Esophagus (tissue), 2 donors: Measurements from ENCODE around the gene TMEM108. TPM values are rescaled to one million over a fixed set of nuclear protein-coding genes. Genes with fewer than 3 reads are reported as not detected.

Experiments
- H3K27ac ChIP-seq, 2 donors: one replicate each; pipeline ENCODE4 v1.5.1; 2013; ENCODE audit warnings: low read depth in 2 of 2, mild to moderate bottlenecking in 2 of 2, inconsistent platforms in 1 of 2, low read length in 1 of 2, moderate library complexity in 1 of 2
- H3K27me3 ChIP-seq, 2 donors: one replicate each; pipeline ENCODE4 v1.6.1; 2013; ENCODE audit warnings: low read length in 2 of 2, control low read depth in 1 of 2, mild to moderate bottlenecking in 1 of 2; ENCODE audit not compliant: insufficient read depth in 2 of 2, control insufficient read depth in 1 of 2
- H3K36me3 ChIP-seq, 2 donors: one replicate each; pipeline ENCODE4 v1.6.1; 2013; ENCODE audit warnings: low read length in 1 of 2; ENCODE audit not compliant: control insufficient read depth in 2 of 2, insufficient read depth in 2 of 2
- H3K4me1 ChIP-seq, 2 donors: one replicate each; pipeline ENCODE4 v1.6.1; 2013; ENCODE audit warnings: low read length in 1 of 2; ENCODE audit not compliant: control insufficient read depth in 2 of 2, insufficient read depth in 2 of 2
- H3K4me3 ChIP-seq, 2 donors: one replicate each; pipeline ENCODE4 v1.5.1; 2013; ENCODE audit warnings: low read length in 2 of 2, mild to moderate bottlenecking in 2 of 2, low read depth in 1 of 2, moderate library complexity in 1 of 2
- H3K9me3 ChIP-seq, 2 donors: one replicate each; pipeline ENCODE4 v1.6.1; 2013; ENCODE audit warnings: mild to moderate bottlenecking in 2 of 2, low read depth in 1 of 2, low read length in 1 of 2, moderate library complexity in 1 of 2; ENCODE audit not compliant: control insufficient read depth in 2 of 2, insufficient read depth in 1 of 2
- WGBS, 2 donors: extraction: QIAGEN DNeasy Blood & Tissue Kit; methylation state at CpG; one replicate each; pipeline ENCODE4 v1.1.7; 2013; 5-methylcytosine and 5-hydroxymethylcytosine counted together
- polyA plus RNA-seq, 2 donors: library from polyadenylated mRNA; stranded (reverse); fragments of 200-250 nt; gene quantifications; one replicate each; pipeline ENCODE4 v1.2.3, GENCODE V29; 2013
- donor health status: healthy with polysubstance abuse.
- donor health status: Bipolar disorder and iron deficiency.

The TMEM108 gene
- polyA plus RNA-seq, 2 donors, result 0.41 to 2.7 TPM

DNA sequence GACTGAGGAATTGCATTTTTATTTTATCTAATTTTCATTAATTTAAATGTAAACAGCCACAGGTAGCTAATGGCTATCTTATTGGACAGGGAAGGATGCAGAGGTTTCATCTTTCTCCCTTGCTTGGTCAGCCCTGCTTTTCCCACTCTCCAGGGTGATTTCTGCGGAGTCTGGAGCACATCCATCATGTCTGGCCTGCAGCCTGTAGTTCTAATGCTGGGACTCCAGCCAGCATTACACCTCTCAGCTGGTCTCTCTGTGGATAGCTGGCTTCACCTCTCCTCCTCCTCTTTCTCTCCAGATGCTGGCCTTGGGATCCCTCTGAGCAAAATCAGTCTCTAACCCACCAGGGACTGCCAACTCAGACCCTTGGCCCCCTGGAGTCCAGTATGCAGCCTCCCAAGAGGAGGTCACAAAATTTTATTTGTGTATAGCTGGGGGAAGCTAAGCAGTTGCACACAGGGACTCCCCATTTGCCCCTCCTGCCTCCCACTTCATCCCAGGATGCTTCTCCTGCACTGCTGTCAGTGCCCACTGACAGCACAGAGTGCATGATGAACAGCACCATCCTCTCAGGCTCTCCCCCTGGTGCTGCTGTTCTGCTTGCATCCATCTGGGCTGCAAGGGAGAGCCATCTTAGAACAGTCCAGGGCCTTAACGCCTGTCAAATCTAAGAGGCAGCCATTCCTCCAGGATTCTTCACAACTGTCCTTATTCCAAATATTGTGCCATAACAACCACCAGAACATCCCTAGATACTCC is 363.4 kb downstream of the TMEM108 start:
- H3K27me3 ChIP-seq, result no peaks in the 10 kb centered on the region
- no peaks in the 10 kb centered on the region for H3K9me3 ChIP-seq
- H3K27ac ChIP-seq, result no peak overlapping the region
- no peak overlapping the region for H3K4me3 ChIP-seq
- WGBS, 2 donors, result 51 to 52% methylated on average over 2 of the region's 2 CpGs
- no peaks in the 10 kb centered on the region for H3K36me3 ChIP-seq
- H3K4me1 ChIP-seq, result no peaks in the 10 kb centered on the region

DNA sequence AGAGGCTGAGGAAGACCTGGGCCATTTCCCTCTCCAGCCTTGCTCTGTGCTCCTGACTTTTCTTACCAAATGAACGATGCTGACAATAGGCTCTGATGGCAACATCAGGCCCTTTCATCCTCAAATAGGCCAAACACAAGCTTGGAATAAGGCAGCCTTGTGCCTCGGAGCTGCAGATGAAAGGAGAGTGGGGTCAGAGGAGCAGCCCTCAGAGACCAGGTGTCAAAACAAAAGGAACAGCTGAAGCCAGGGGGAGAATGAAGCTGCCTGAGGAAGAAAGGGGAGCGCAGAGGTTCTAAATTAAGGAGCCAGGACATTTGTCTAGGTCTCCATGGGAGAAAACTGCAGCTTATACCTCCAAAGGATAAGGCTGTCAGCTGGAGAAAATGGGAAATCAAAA is 366.7 kb downstream of the TMEM108 start:
- Histone ChIP-seq H3K4me1 (no peaks in the 10 kb centered on the region), H3K27ac (no peak overlapping the region), H3K4me3 (no peak overlapping the region), H3K9me3 (no peaks in the 10 kb centered on the region), H3K36me3 (no peaks in the 10 kb centered on the region), H3K27me3 (no peaks in the 10 kb centered on the region)
- 81 to 82% methylated on average over 3 of the region's 3 CpGs for WGBS, 2 donors

DNA sequence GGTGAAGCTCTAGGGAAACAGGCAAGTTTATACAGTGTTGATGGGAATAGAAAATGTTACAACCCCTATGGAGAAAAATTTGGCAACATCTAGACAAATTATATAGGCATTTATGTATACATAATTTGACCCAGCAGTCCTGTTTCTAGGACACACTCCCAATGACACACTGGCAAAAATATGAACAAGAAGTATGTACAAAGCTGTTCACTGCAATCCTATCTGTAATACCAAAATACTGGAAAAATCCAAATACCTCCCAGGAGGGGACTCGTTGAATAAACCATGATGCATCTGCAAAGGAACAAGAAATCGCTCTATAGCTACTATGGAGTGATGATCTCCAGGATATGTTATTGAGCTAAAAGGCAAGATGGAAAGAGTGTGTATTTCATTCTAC is 370.2 kb downstream of the TMEM108 start:
- 89 to 93% methylated on average over 2 of the region's 2 CpGs for WGBS, 2 donors

DNA sequence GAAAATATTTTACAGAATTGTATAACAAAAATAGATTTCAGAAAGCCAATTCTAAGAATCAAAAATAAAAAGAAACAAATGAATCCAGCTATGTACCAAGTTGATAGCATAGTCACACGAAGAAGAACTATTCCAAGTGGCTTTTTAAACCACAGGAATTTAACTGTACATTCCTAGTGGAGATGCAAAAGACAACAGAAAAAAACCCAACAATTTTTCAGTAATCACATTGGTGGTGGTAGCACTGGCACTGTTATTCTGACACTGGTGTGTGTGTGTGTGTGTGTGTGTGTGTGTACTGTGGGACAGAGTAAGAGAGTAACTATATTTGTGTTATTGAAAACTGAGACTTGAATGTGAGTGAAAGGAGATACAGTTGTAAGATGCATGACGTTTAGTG is 370.8 kb downstream of the TMEM108 start:
- H3K27ac ChIP-seq, result no peak overlapping the region
- no peaks in the 10 kb centered on the region for H3K36me3 ChIP-seq
- H3K27me3 ChIP-seq, result no peaks in the 10 kb centered on the region
- no peaks in the 10 kb centered on the region for H3K4me1 ChIP-seq
- WGBS, 2 donors, result 58 to 59% methylated on average over 2 of the region's 2 CpGs
- H3K9me3 ChIP-seq, result no peaks in the 10 kb centered on the region
- no peak overlapping the region for H3K4me3 ChIP-seq

More for the DNA sequence above, 370.2 kb downstream of the TMEM108 start:
- H3K4me3 ChIP-seq, result no peak overlapping the region
- H3K9me3 ChIP-seq, result no peaks in the 10 kb centered on the region
- no peaks in the 10 kb centered on the region for H3K27me3 ChIP-seq
- no peak overlapping the region for H3K27ac ChIP-seq
- H3K36me3 ChIP-seq, result no peaks in the 10 kb centered on the region
- H3K4me1 ChIP-seq, result no peaks in the 10 kb centered on the region

DNA sequence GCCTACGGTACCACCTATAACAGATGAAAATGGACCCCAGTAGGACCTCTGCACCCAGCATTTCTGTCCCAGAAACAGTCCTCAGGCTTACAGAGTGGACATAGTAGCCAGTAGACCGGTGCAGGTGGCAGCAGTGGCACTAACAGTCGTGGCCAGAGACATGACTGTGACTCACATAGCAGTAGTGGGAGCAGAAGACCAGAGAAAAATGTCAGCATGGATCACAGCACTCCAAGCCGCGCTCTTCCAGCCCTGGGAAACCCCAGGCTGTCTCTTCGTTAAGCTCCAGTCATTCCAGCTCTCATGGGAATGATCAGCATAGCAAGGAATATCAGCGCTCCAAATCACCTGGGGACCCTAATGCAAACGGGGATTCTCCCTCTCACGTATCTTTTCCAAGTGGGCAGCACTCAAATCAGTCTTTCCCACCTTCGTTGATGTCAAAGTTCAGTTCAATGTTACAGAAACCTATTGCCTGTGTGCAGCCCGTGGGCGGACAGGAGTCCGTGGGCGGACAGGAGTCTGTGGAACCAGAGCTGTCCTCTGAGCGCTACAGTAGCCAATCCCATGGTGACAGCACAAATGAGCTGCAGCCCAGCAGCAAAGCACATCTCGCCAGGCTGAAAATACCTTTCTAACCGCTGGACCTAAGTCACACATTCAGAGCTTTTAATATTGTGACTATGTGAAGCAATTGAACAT is 372.2 kb downstream of the TMEM108 start:
- Histone ChIP-seq H3K27ac (no peak overlapping the region), H3K27me3 (no peaks in the 10 kb centered on the region), H3K4me1 (no peaks in the 10 kb centered on the region), H3K4me3 (no peak overlapping the region), H3K9me3 (no peaks in the 10 kb centered on the region), H3K36me3 (no peaks in the 10 kb centered on the region)
- WGBS, 2 donors, result 78 to 79% methylated on average over 17 of the region's 17 CpGs

DNA sequence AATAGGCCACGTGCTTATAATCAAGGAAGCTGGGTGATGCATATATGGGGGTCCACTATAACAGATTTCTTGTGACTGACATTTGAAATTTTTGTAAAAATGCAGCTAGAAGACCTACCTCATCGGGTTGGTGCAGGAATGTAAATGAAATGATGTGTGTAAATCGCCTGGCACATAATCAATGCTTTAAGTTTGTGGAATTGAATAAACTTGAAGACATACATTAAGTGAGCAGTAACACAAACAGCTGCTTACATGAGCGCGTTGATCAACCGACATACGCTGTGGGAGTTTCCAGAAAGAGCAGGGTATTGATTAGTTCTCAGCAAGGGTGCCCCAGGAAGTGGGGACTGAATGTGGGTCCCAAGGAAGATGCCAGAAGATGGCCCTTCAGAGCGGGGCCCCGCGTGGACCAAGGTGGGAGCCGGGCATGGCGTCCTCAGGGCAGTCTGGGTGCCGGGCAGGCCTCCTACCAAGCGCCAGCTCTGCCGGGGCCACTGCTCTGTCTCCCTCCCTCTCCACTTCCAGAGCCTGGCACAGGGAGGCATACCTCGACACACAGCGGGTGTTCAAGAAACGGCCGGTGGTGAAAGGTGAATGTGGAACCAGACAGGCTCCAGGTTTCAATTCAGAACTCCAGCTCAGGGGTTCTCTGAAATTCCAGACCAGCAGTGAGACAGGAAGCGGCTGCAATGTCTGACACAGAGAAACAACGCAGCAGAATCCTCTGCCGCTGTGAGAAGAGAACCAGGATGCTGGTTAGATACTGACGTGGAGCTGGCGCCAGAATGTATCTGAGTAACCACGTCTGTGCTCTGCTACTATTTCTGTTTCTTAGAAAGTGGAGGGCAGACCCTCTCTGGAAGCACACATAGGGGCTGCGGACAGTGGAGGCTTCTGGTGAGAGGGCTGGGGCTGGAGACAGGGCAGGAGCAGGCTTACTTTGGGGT is 374.3 kb downstream of the TMEM108 start:
- Histone ChIP-seq H3K36me3 (no peaks in the 10 kb centered on the region), H3K4me3 (no peak overlapping the region), H3K4me1 (no peaks in the 10 kb centered on the region), H3K9me3 (no peaks in the 10 kb centered on the region), H3K27me3 (no peaks in the 10 kb centered on the region), H3K27ac (no peak overlapping the region)
- WGBS, 2 donors, result 71 to 72% methylated on average over 26 of the region's 26 CpGs

DNA sequence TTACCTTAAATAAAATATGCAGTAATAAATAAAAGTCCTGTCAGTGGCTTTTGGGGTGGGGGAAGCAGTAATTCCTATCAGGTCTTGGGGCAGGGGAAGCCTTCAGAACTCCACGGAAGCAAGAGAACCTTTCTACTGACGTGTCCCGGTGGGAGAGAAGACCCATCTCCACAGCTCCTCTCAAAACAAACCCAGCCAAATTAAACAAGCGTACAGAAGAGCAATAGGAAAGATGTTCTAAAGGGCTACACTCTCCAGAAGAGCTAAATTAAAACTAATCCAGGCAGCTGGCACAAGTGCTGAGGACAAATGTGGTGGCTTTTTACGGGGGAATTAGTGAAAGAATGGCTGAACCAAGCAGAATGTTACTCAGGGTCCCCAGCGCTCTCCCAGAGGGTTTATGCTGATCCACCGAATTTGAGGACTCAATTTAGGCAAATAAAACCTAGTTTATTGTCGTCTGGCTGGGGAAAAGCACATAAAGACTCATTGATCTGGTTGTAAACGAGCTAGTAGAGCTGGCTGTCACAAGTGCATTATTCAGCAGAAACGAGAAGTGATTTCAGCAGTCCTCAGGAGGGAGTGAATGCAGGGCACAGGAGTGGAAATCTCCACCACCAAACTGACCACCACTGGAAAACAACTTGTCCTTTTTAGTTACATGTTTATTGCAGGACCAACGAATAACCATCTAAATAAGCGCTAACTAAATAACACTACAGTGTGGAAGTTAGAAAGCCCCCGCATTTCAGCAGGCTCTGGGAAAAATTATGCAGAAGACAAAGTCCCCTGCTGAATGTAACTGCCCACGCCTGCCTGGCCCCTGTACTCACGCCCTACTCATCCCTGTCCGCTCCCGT is 375.2 kb downstream of the TMEM108 start:
- Histone ChIP-seq H3K4me1 (no peaks in the 10 kb centered on the region), H3K27ac (no peak overlapping the region), H3K4me3 (no peak overlapping the region), H3K36me3 (no peaks in the 10 kb centered on the region), H3K27me3 (no peaks in the 10 kb centered on the region), H3K9me3 (no peaks in the 10 kb centered on the region)
- 30 to 35% methylated on average over 17 of the region's 17 CpGs for whole genome bisulfite sequencing, 2 donors

DNA sequence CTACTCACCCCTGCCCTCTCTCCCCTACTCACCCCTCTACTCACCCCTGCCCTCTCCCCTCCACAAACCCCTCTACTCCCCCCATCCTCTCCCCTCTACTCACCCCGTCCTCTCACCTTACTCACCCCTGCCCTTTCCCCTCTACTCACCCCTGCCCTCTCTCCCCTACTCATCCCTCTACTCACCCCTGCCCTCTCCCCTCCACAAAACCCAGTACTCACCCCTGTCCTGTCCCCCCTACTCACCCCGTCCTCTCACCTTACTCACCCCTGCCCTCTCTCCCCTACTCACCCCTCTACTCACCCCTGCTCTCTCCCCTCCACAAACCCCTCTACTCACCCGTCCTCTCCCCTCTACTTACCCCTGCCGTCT is 375.8 kb downstream of the TMEM108 start:
- H3K36me3 ChIP-seq, result no peaks in the 10 kb centered on the region
- no peak overlapping the region for H3K27ac ChIP-seq
- no peaks in the 10 kb centered on the region for H3K9me3 ChIP-seq
- WGBS, 2 donors, result 79 to 86% methylated on average over 4 of the region's 4 CpGs
- no peaks in the 10 kb centered on the region for H3K27me3 ChIP-seq
- no peak overlapping the region for H3K4me3 ChIP-seq
- H3K4me1 ChIP-seq, result no peaks in the 10 kb centered on the region

DNA sequence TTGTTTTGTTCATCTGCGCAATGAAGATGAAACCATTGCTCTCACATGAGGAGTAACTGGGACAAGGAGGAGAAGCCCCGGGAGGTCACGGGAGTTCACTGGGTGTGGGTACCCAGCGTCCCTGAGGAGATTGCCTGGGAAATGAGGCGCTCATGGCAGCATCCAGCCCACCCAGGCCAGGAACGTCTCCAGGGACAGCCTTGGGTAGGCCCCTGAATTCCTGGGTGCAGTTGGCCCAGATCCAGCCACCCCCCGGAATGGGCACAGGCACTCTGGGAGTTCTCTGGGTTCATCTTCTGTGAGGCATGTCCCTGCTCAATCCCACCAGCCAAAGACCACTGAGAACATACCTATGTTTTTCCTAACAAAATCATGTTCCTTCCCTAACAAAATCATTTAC is 380.2 kb downstream of the TMEM108 start:
- Histone ChIP-seq H3K9me3 (no peaks in the 10 kb centered on the region), H3K36me3 (no peaks in the 10 kb centered on the region), H3K4me1 (no peaks in the 10 kb centered on the region), H3K27me3 (no peaks in the 10 kb centered on the region), H3K27ac (no peak overlapping the region), H3K4me3 (no peak overlapping the region)
- WGBS, 2 donors, result 82 to 84% methylated on average over 7 of the region's 7 CpGs
